ENCODE results near the gene KIAA1328.
A peak's percentile ranks its signal among the peaks of the same experiment; 100 is the strongest.

KIAA1328 gene

GRCh38 chr18:36947820-36948348 is 119.0 kb downstream of the KIAA1328 start:
- DNase-seq (ENCODE audit: low read depth in 1 of 2, low spot score in 1 of 2) = peak in 1 of 2 experiments; percentile 42
- in situ Hi-C loops (cut with HindIII; ENCODE audit: low pct_unique_long_range_greater_than_20kb, low sequenced_read_pairs) = no loop called here
- no peak for TF ChIP-seq JUND (IDR thresholded peaks at IDR 0.05; ENCODE audit: low read depth)

- DNase-seq (ENCODE audit: low read depth in 1 of 2, low spot score in 1 of 2) = no peak
- no peak for TF ChIP-seq JUND (IDR thresholded peaks at IDR 0.05; ENCODE audit: low read depth)
- in situ Hi-C loops (cut with HindIII; ENCODE audit: low pct_unique_long_range_greater_than_20kb, low sequenced_read_pairs) = no loop called here
These were observed 121.4 kb downstream of the KIAA1328 start for GRCh38 chr18:36950282-36950681.

- no peak for TF ChIP-seq JUND (IDR thresholded peaks at IDR 0.05; ENCODE audit: low read depth)
- DNase-seq (ENCODE audit: low read depth in 1 of 2, low spot score in 1 of 2) = no peak
- in situ Hi-C loops (cut with HindIII; ENCODE audit: low pct_unique_long_range_greater_than_20kb, low sequenced_read_pairs) = no loop called here
These were observed 122.0 kb downstream of the KIAA1328 start for GRCh38 chr18:36950960-36951359.

GRCh38 chr18:36953047-36953446 is 124.1 kb downstream of the KIAA1328 start:
- TF ChIP-seq JUND (IDR thresholded peaks at IDR 0.05; ENCODE audit: low read depth) = no peak
- in situ Hi-C loops (cut with HindIII; ENCODE audit: low pct_unique_long_range_greater_than_20kb, low sequenced_read_pairs) = no loop called here
- no peak for DNase-seq (ENCODE audit: low read depth in 1 of 2, low spot score in 1 of 2)

- in situ Hi-C loops (cut with HindIII; ENCODE audit: low pct_unique_long_range_greater_than_20kb, low sequenced_read_pairs) = no loop called here
These were observed 131.1 kb downstream of the KIAA1328 start for GRCh38 chr18:36960038-36960437.

DNA sequence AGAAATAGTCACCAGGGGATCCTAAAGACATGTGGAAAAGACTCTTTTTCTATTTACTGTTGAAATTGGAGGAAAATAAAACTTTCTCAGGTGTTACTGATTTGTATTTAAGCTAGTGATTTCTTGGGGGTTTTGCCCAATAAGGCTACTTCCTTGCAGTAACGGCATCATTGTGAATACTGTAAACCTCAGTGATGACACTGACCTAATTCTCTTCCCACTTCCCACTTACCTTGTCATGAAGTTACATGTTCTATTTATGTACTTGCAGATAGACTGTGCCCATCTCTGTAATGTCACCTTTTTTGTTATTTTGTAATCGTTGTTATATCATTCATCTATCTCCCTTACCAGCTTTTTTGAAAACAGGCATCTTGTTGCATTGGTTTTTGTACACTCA is 134.5 kb downstream of the KIAA1328 start:
- in situ Hi-C loops (cut with HindIII; ENCODE audit: low pct_unique_long_range_greater_than_20kb, low sequenced_read_pairs) = no loop called here

More at GRCh38 chr18:36960038-36960437, 131.1 kb downstream of the KIAA1328 start:
- no peak for TF ChIP-seq JUND (IDR thresholded peaks at IDR 0.05; ENCODE audit: low read depth)
- DNase-seq (ENCODE audit: low read depth in 1 of 2, low spot score in 1 of 2) = no peak

DNA sequence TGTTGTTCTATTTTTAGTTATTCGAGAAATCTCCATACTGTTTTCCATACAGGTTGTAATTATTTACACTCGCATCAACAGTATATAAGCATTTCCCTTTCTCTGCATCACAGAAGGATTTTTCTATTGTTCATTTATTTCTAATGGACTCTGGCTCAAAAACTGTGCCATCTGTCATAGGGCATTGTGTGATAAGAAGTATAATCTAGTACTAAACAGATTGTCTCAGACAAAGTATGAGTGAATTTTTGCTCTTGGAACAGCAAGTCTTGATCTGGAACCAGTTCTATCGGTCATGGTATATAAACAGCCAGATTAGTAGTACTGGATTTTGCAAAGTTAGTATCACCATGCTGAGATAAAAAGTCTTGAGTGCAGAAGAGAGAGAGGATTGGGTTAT is 145.8 kb downstream of the KIAA1328 start:
- TF ChIP-seq JUND (IDR thresholded peaks at IDR 0.05; ENCODE audit: low read depth) = no peak
- in situ Hi-C loops (cut with HindIII; ENCODE audit: low pct_unique_long_range_greater_than_20kb, low sequenced_read_pairs) = no loop called here
- DNase-seq (ENCODE audit: low read depth in 1 of 2, low spot score in 1 of 2) = no peak

More for the DNA sequence above, 134.5 kb downstream of the KIAA1328 start:
- no peak for DNase-seq (ENCODE audit: low read depth in 1 of 2, low spot score in 1 of 2)
- no peak for TF ChIP-seq JUND (IDR thresholded peaks at IDR 0.05; ENCODE audit: low read depth)

DNA sequence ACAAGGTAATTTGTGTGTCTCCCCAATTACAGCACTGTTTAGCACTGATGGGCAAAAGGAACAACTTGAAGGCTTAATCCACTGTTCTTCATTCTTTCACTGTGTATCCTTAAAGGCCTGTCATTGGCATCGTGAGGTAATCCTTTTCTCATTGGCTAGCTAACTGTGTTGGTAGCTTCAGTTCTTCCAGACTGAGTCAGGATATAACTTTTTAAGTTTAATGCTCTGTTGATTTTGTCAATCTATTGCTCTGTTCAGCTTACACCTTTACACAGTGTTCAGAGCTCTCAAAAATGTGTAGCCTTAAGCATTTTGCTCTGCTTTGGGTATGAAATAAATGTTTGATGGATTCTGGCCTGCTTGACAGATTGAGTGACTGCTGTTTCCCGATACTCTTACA is 148.2 kb downstream of the KIAA1328 start:
- DNase-seq (ENCODE audit: low read depth in 1 of 2, low spot score in 1 of 2) = no peak
- no peak for TF ChIP-seq JUND (IDR thresholded peaks at IDR 0.05; ENCODE audit: low read depth)
- in situ Hi-C loops (cut with HindIII; ENCODE audit: low pct_unique_long_range_greater_than_20kb, low sequenced_read_pairs) = no loop called here

DNA sequence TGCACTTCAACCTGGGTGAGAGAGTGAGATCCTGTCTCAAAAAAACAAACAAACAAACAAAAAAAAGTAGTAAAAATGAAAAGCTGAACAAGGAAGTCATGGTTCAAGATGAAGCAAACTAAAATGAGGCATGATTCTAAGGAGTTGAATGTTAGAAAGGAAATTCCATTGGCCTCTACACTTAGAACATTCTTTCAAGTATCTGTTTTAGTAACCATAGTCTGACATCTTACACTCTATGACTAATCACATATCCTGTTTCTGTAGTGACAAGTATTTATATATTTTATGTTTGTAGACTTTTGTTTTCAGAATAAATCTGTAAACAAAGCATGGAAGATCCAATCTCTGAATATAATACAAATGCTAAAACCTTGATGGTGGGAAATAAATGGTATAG is 164.1 kb downstream of the KIAA1328 start:
- no peak for DNase-seq (ENCODE audit: low read depth in 1 of 2, low spot score in 1 of 2)
- in situ Hi-C loops (cut with HindIII; ENCODE audit: low pct_unique_long_range_greater_than_20kb, low sequenced_read_pairs) = no loop called here
- TF ChIP-seq JUND (IDR thresholded peaks at IDR 0.05; ENCODE audit: low read depth) = no peak

DNA sequence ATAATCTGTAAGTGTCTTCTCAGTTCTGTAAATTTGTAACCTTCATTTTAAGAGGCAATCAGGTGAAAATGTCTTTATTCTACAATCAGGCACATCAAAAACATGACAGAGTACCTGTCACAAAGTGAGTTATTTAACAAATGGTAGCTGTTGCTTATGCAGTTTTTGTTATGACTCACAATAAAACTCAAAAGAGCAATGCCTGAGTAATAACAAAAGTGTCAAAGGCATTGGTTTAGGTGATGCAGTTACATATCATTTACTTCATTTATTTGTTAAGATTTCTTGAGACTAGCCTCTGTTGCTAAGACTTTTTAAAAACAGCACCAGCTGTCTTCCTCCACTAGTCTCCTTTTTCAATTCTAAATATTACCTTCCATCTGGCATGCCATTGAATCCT is 177.8 kb downstream of the KIAA1328 start:
- in situ Hi-C loops (cut with HindIII; ENCODE audit: low pct_unique_long_range_greater_than_20kb, low sequenced_read_pairs) = no loop called here
- TF ChIP-seq JUND (IDR thresholded peaks at IDR 0.05; ENCODE audit: low read depth) = no peak
- no peak for DNase-seq (ENCODE audit: low read depth in 1 of 2, low spot score in 1 of 2)

DNA sequence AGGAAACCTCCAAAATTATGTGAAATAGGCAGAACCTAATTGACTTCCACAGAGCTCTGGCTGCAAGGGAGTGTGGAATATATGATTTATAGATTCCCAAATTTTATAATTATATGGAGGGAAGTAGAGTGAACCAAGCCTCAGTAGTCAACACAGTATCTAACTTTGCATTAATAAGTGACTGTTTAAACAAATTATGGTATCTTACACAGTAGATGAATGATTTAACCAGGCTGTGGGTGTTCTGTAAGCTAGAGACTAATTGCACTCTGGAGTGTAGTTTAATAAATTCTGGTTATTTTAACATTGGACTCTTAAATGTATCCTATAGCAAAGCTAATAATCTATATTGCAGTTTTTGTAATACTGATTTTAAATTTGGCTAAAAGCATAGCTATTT is 183.5 kb downstream of the KIAA1328 start:
- in situ Hi-C loops (cut with HindIII; ENCODE audit: low pct_unique_long_range_greater_than_20kb, low sequenced_read_pairs) = no loop called here
- DNase-seq (ENCODE audit: low read depth in 1 of 2, low spot score in 1 of 2) = no peak
- TF ChIP-seq JUND (IDR thresholded peaks at IDR 0.05; ENCODE audit: low read depth) = no peak

DNA sequence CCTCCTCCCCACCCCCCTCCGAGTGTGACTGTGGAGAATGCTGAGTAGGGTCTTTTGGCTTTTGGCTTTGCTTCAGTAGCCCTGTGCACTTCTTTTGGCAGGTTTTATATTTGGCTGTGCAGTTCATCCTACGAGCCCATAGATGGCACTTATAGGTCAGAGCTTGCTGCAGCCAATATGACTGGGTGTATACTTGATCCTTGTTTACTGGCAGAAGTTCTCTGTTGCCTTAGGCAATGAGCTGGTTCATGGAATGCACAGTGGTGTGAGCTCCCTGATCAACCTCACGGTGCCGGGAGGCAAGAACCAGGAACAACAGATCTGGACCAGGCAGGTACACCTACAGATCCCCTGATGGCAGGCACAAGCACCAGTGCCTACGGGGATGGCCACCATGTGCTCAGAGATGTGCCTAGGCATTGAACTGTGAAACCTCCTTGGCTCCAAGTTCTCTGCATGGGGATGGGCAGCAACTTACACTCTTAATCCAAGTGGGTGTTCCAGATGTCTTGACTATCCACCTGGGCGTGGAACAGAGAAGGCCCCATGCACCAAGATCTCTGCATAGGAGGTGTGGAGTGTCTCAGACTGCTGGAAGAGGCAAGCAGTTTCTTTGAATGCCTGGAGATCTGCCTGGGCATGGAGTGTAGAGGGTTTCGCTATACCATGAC is 190.4 kb downstream of the KIAA1328 start:
- TF ChIP-seq JUND (IDR thresholded peaks at IDR 0.05; ENCODE audit: low read depth) = no peak
- DNase-seq (ENCODE audit: low read depth in 1 of 2, low spot score in 1 of 2) = peak in 1 of 2 experiments; percentile 86
- in situ Hi-C loops (cut with HindIII; ENCODE audit: low pct_unique_long_range_greater_than_20kb, low sequenced_read_pairs) = no loop called here

DNA sequence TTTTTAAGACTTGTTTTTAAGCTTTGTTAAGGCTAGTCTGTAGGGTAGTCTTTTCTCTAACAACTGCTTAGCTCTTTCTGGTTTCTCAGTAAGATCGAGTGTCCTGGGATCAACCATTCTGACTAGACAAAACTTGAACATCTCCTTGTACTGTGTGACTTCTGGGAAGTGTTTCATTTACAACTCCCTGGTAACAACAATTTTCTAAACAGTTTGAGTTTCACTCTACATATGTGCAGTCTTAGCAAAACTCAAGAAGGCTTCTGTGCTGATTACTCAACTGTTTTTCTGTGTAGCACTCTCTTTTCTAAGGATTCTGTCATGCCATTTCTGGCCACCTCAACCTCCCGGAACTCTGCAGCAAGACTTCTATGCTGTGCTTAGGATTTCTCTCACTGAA is 204.5 kb downstream of the KIAA1328 start:
- DNase-seq (ENCODE audit: low read depth in 1 of 2, low spot score in 1 of 2) = no peak
- in situ Hi-C loops (cut with HindIII; ENCODE audit: low pct_unique_long_range_greater_than_20kb, low sequenced_read_pairs) = no loop called here
- TF ChIP-seq JUND (IDR thresholded peaks at IDR 0.05; ENCODE audit: low read depth) = no peak

DNA sequence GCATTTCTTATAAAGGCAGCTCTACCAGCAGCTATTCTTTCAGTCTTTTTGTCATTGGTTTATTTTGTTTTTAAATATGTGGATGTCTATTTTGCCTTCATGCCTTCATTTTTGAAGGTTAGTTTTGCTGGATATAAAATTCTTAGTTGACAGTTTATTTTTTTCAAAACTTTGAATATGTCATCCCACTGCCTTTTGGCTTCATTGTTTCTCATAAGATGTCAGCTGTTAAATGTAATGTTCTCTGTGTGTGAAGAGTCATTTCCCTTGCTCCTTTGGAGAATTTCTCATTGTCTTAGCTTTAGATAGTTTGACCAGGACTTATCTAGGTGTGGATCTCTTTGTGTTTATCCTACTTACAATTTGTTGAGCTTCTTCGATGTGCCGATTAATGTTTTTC is 213.5 kb downstream of the KIAA1328 start:
- DNase-seq (ENCODE audit: low read depth in 1 of 2, low spot score in 1 of 2) = no peak

More for the DNA sequence above, 213.5 kb downstream of the KIAA1328 start:
- no peak for TF ChIP-seq JUND (IDR thresholded peaks at IDR 0.05; ENCODE audit: low read depth)
- in situ Hi-C loops (cut with HindIII; ENCODE audit: low pct_unique_long_range_greater_than_20kb, low sequenced_read_pairs) = no loop called here
